OCI-LY1 (cell line): Measurements from ENCODE around the gene ESF1.

Experiments used
- H2AFZ ChIP-seq: fragments of 200-600 bp; sonication (generic), shearing (Covaris generic); 2 replicates; pipeline ENCODE4 v1.6.0; 2014; ENCODE audit warnings: antibody characterized with exemption, mild to moderate bottlenecking, low read length
- H3F3A ChIP-seq: fragments of 200-600 bp; sonication (generic), shearing (Covaris generic); 2 replicates; pipeline ENCODE4 v1.6.0; 2014; ENCODE audit warnings: mild to moderate bottlenecking, antibody characterized with exemption, low read length, moderate library complexity; ENCODE audit not compliant: insufficient read depth
- H3K27ac ChIP-seq: fragments of 200-600 bp; sonication (generic); 2 replicates; pipeline ENCODE4 v1.5.1; 2014; ENCODE audit warnings: low read length, mixed run types, mild to moderate bottlenecking, low read depth; ENCODE audit not compliant: poor library complexity, severe bottlenecking
- H3K27me3 ChIP-seq: fragments of 200-600 bp; sonication (generic); 2 replicates; pipeline ENCODE4 v1.6.0; 2014; ENCODE audit warnings: antibody characterized with exemption, mild to moderate bottlenecking, low read length, moderate library complexity; ENCODE audit not compliant: insufficient read depth
- H3K36me3 ChIP-seq: fragments of 200-600 bp; sonication (generic); 2 replicates; pipeline ENCODE4 v1.6.1; 2014; ENCODE audit warnings: mild to moderate bottlenecking, antibody characterized with exemption, low read length, moderate library complexity, mixed read lengths; ENCODE audit not compliant: insufficient read depth
- H3K4me1 ChIP-seq: fragments of 200-600 bp; sonication (generic); 2 replicates; pipeline ENCODE4 v1.5.1; 2014; ENCODE audit warnings: mild to moderate bottlenecking, low read length, moderate library complexity; ENCODE audit not compliant: insufficient read depth, severe bottlenecking
- H3K4me2 ChIP-seq: fragments of 200-600 bp; sonication (generic), shearing (Covaris generic); 2 replicates; pipeline ENCODE4 v1.6.1; 2014; ENCODE audit warnings: low read length
- H3K4me3 ChIP-seq: fragments of 200-600 bp; sonication (generic); 2 replicates; pipeline ENCODE4 v1.5.1; 2014; ENCODE audit warnings: low read length, low read depth, mild to moderate bottlenecking, mixed read lengths; ENCODE audit not compliant: poor library complexity, severe bottlenecking
- H3K79me2 ChIP-seq: fragments of 200-600 bp; shearing (Covaris generic); 2 replicates; pipeline ENCODE4 v1.6.1; 2016; ENCODE audit warnings: mixed run types, low read length, mixed read lengths; ENCODE audit not compliant: insufficient read depth
- H3K9ac ChIP-seq: fragments of 200-600 bp; sonication (generic), shearing (Covaris generic); 2 replicates; pipeline ENCODE4 v1.6.1; 2014; ENCODE audit warnings: mild to moderate bottlenecking, low read length, mixed read lengths
- H3K9me2 ChIP-seq: fragments of 200-600 bp; sonication (generic), shearing (Covaris generic); 2 replicates; pipeline ENCODE4 v1.6.1; 2014; ENCODE audit warnings: low read depth, mild to moderate bottlenecking, low read length, mixed read lengths
- H3K9me3 ChIP-seq: fragments of 200-600 bp; shearing (Covaris generic); 2 replicates; pipeline ENCODE4 v1.6.1; 2014; ENCODE audit warnings: low read length, mixed read lengths
- H4K20me1 ChIP-seq: fragments of 200-600 bp; sonication (generic), shearing (Covaris generic); 2 replicates; pipeline ENCODE4 v1.6.0; 2016; ENCODE audit warnings: mild to moderate bottlenecking, low read length; ENCODE audit not compliant: insufficient read depth
- CTCF ChIP-seq: fragments of 200-600 bp; sonication (generic), shearing (Covaris generic); IDR thresholded peaks from 2 replicates; pipeline ENCODE4 v1.5.1; 2017; ENCODE audit warnings: mild to moderate bottlenecking, antibody characterized with exemption, low read length, moderate library complexity, mixed read lengths
- EZH2 ChIP-seq: fragments of 200-600 bp; sonication (generic), shearing (Covaris generic); IDR thresholded peaks from 2 replicates; pipeline ENCODE4 v1.8.0; 2017; ENCODE audit warnings: borderline replicate concordance, mixed run types, mild to moderate bottlenecking, antibody characterized with exemption, low read length, moderate library complexity, mixed read lengths

The ESF1 gene

GRCh38 chr20:13814672-13815071, 30.0 kb upstream of the ESF1 start:
- no peaks in the 10 kb centered on the region for H3K9me2 ChIP-seq
- H3F3A ChIP-seq, result no peaks in the 10 kb centered on the region
- no peak overlapping the region for H3K4me2 ChIP-seq
- no peak for TF ChIP-seq EZH2
- TF ChIP-seq CTCF, result no peak
- no peaks in the 10 kb centered on the region for H4K20me1 ChIP-seq
- H3K9me3 ChIP-seq, result no peaks in the 10 kb centered on the region
- no peak overlapping the region for H3K9ac ChIP-seq
- H3K4me3 ChIP-seq, result no peak overlapping the region
- H3K79me2 ChIP-seq, result no peaks in the 10 kb centered on the region
- no peak overlapping the region for H2AFZ ChIP-seq
- no peaks in the 10 kb centered on the region for H3K27me3 ChIP-seq
- H3K4me1 ChIP-seq, result no peaks in the 10 kb centered on the region
- H3K36me3 ChIP-seq, result peaks cover 83% of the 10 kb centered on the region
- H3K27ac ChIP-seq, result no peak overlapping the region

DNA sequence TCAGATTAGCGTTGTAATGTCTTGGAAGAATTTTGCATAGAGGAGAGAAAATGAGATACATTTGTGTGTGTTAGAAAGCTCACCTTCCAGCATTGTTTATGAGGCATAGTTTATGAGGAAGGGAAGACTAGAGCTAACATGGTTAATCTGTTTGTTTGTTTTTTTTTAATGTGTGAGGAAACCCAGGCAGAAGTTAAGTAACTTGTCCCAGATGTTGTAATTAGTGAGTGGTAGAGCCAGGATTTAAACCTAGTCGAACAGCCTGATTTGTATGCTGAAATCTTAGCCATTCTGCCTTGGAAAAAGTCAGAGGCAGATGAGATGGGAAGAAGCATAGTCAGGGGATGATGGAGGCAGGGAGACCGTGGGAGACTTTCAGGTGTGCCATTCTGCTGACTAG, 29.2 kb upstream of the ESF1 start:
- Histone ChIP-seq H3K79me2 (no peaks in the 10 kb centered on the region), H3K4me1 (no peaks in the 10 kb centered on the region), H3K4me3 (no peak overlapping the region), H3K9me3 (no peaks in the 10 kb centered on the region), H3K27me3 (no peaks in the 10 kb centered on the region), H3K36me3 (peaks cover 91% of the 10 kb centered on the region), H3K27ac (no peak overlapping the region), H3K9ac (no peak overlapping the region), H4K20me1 (no peaks in the 10 kb centered on the region), H3K4me2 (no peak overlapping the region), H3K9me2 (no peaks in the 10 kb centered on the region), H2AFZ (no peak overlapping the region), H3F3A (no peaks in the 10 kb centered on the region)
- no peak for TF ChIP-seq CTCF
- no peak for TF ChIP-seq EZH2

GRCh38 chr20:13810446-13810845, 25.7 kb upstream of the ESF1 start:
- no peak overlapping the region for H3K27ac ChIP-seq
- H3K9me3 ChIP-seq, result no peaks in the 10 kb centered on the region
- no peaks in the 10 kb centered on the region for H3F3A ChIP-seq
- H3K4me1 ChIP-seq, result no peaks in the 10 kb centered on the region
- H3K9me2 ChIP-seq, result no peaks in the 10 kb centered on the region
- H2AFZ ChIP-seq, result no peak overlapping the region
- no peaks in the 10 kb centered on the region for H3K79me2 ChIP-seq
- H3K9ac ChIP-seq, result no peak overlapping the region
- no peak overlapping the region for H3K4me3 ChIP-seq
- H4K20me1 ChIP-seq, result no peaks in the 10 kb centered on the region
- H3K4me2 ChIP-seq, result no peak overlapping the region
- no peak for TF ChIP-seq CTCF
- TF ChIP-seq EZH2, result no peak
- H3K27me3 ChIP-seq, result no peaks in the 10 kb centered on the region
- H3K36me3 ChIP-seq, result peaks cover 75% of the 10 kb centered on the region
